Lung (tissue), 12 donors: ENCODE results near the gene ZNF488. TPM values are rescaled to one million over a fixed set of nuclear protein-coding genes. Genes with fewer than 3 reads are reported as not detected.

Experiments
- ATAC-seq: fragments of 200-7000 bp; cut with Tn5 transposase; one replicate; pipeline ENCODE4 v1.9.1; 2020; ENCODE audit warnings: moderate number of reproducible peaks; ENCODE audit not compliant: insufficient read depth, low FRiP score
- DNase-seq, 3 donors: peaks; one replicate each; pipeline ENCODE4 v3.0.0-alpha.2; 2013 to 2017
- H3K27ac ChIP-seq, 2 donors: one replicate each; pipeline ENCODE4 v1.5.1; 2013; ENCODE audit warnings: mild to moderate bottlenecking in 2 of 2, moderate library complexity in 2 of 2, control low read depth in 1 of 2, inconsistent platforms in 1 of 2, low read depth in 1 of 2, low read length in 1 of 2
- H3K27me3 ChIP-seq, 3 donors: one replicate each; pipeline ENCODE4 v1.5.1; 2013; ENCODE audit warnings: low read length in 2 of 3; ENCODE audit not compliant: control insufficient read depth in 3 of 3, insufficient read depth in 3 of 3
- H3K36me3 ChIP-seq, 4 donors: one replicate each; pipeline ENCODE4 v1.5.1; 2013; ENCODE audit warnings: low read length in 4 of 4, mild to moderate bottlenecking in 1 of 4, moderate library complexity in 1 of 4; ENCODE audit not compliant: control insufficient read depth in 4 of 4, insufficient read depth in 4 of 4
- H3K4me1 ChIP-seq, 5 donors: one replicate each; pipeline ENCODE4 v1.5.1; 2013; ENCODE audit warnings: low read length in 5 of 5, mild to moderate bottlenecking in 2 of 5, moderate library complexity in 1 of 5; ENCODE audit not compliant: control insufficient read depth in 5 of 5, insufficient read depth in 5 of 5
- H3K4me3 ChIP-seq: one replicate; pipeline ENCODE4 v1.5.1; 2013; ENCODE audit warnings: mild to moderate bottlenecking, control low read depth, moderate library complexity
- H3K9ac ChIP-seq, 2 donors: one replicate each; pipeline ENCODE4 v1.5.1; 2013; ENCODE audit warnings: low read length in 2 of 2, control low read depth in 1 of 2; ENCODE audit not compliant: insufficient read depth in 1 of 2
- H3K9me3 ChIP-seq, 4 donors: one replicate each; pipeline ENCODE4 v1.5.1; 2013; ENCODE audit warnings: low read length in 3 of 4, mild to moderate bottlenecking in 1 of 4, moderate library complexity in 1 of 4; ENCODE audit not compliant: control insufficient read depth in 4 of 4, insufficient read depth in 3 of 4
- WGBS, 2 donors: extraction: QIAGEN DNeasy Blood & Tissue Kit; methylation state at CpG; one replicate each; pipeline ENCODE4 v1.1.7; 2013; 5-methylcytosine and 5-hydroxymethylcytosine counted together
- polyA plus RNA-seq, 2 donors: library from polyadenylated mRNA; stranded (reverse); fragments of 200-250 nt; gene quantifications; one replicate each; pipeline ENCODE4 v1.2.1, GENCODE V29; 2013
- total RNA-seq, 2 donors: library from RNA; depleted of rRNA in 1 of 2; stranded (reverse); fragments of >200 nt in 1 of 2; gene quantifications; one replicate each; pipeline ENCODE4 v1.2.1, GENCODE V29; 2014 to 2021
- TF ChIP-seq, protein P1 (sequence below): IDR thresholded peaks from 2 replicates; pipeline ENCODE4 v1.5.1; 2012; ENCODE audit warnings: mild to moderate bottlenecking; ENCODE audit errors: control extremely low read depth, extremely low read depth
- donor health status: control.
- donor health status: control.
- donor health status: Bipolar disorder and iron deficiency.
- donor health status: healthy.
- donor health status: DM: yes; HTN: yes; CAD: no.

The ZNF488 gene
- total and polyA plus RNA-seq, 4 donors: 0.15 to 0.64 (median 0.42) TPM

DNA sequence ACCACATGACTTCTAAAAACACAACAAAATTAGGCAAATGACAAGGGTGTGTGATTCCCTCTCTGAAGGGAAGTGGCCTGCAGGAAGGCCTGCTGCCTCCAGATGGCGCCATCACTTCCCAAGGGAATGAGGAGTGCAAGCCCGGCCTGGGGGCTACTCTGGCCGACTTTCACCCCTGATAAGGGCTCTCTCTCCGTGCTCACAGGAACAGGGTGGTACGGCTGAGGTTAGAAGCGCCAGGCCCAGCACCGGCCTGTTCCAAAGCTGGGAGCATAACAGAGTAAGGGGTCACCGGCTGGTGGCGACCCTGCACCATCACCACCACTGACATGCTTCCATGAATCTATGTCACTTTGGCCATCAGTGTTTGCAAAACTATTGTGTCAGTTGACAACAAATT is 22.8 kb downstream of the ZNF488 start:
- 58 to 60% methylated on average over 9 of the region's 9 CpGs for WGBS, 2 donors
- TF ChIP-seq, protein P1, sequence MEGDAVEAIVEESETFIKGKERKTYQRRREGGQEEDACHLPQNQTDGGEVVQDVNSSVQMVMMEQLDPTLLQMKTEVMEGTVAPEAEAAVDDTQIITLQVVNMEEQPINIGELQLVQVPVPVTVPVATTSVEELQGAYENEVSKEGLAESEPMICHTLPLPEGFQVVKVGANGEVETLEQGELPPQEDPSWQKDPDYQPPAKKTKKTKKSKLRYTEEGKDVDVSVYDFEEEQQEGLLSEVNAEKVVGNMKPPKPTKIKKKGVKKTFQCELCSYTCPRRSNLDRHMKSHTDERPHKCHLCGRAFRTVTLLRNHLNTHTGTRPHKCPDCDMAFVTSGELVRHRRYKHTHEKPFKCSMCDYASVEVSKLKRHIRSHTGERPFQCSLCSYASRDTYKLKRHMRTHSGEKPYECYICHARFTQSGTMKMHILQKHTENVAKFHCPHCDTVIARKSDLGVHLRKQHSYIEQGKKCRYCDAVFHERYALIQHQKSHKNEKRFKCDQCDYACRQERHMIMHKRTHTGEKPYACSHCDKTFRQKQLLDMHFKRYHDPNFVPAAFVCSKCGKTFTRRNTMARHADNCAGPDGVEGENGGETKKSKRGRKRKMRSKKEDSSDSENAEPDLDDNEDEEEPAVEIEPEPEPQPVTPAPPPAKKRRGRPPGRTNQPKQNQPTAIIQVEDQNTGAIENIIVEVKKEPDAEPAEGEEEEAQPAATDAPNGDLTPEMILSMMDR: no peak
- Histone ChIP-seq H3K27ac (no peak overlapping the region), H3K9me3 (no peaks in the 10 kb centered on the region), H3K27me3 (no peaks in the 10 kb centered on the region), H3K36me3 (no peaks in the 10 kb centered on the region), H3K4me1 (no peaks in the 10 kb centered on the region), H3K9ac (no peak overlapping the region), H3K4me3 (no peak overlapping the region)
- peak; percentile 54 for ATAC-seq
- peak in 2 of 3 donors; percentile 44 to 45 for DNase-seq

DNA sequence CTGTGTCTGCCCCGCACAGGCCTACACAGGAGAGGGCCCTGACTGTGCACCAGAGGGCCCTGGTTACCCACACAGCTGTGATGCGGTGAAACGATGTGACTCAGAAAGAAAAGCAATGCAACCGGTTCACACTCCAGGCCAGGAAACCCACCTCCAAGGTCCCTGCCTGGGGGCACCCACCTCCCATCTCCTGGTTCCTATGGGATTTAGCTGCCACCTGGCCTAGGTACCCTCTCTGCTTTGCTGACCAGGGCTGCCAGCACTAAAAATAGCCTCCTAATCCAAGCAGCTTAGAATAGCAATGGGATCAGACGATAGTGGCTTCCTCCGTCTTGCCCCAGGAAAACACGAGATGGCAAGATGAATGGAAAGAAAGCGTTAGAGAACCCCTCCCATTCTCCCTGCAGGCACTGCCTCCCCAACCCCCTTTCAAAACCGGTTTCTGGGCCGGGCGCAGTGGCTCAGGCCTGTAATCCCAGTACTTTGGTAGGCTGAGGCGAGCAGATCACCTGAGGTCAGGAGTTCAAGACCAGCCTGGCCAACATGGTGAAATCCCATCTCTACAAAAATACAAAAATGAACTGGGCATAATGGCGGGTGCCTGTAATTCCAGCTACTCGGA is 23.6 kb downstream of the ZNF488 start:
- no peak overlapping the region for H3K9ac ChIP-seq
- H3K4me3 ChIP-seq: no peak overlapping the region
- no peaks in the 10 kb centered on the region for H3K36me3 ChIP-seq
- WGBS, 2 donors: 77 to 86% methylated on average over 13 to 14 of the region's 14 CpGs
- H3K27ac ChIP-seq: no peak overlapping the region
- DNase-seq: no peak
- H3K27me3 ChIP-seq: no peaks in the 10 kb centered on the region
- TF ChIP-seq, protein P1: no peak
- no peak for ATAC-seq
- no peaks in the 10 kb centered on the region for H3K9me3 ChIP-seq
- H3K4me1 ChIP-seq: no peaks in the 10 kb centered on the region

DNA sequence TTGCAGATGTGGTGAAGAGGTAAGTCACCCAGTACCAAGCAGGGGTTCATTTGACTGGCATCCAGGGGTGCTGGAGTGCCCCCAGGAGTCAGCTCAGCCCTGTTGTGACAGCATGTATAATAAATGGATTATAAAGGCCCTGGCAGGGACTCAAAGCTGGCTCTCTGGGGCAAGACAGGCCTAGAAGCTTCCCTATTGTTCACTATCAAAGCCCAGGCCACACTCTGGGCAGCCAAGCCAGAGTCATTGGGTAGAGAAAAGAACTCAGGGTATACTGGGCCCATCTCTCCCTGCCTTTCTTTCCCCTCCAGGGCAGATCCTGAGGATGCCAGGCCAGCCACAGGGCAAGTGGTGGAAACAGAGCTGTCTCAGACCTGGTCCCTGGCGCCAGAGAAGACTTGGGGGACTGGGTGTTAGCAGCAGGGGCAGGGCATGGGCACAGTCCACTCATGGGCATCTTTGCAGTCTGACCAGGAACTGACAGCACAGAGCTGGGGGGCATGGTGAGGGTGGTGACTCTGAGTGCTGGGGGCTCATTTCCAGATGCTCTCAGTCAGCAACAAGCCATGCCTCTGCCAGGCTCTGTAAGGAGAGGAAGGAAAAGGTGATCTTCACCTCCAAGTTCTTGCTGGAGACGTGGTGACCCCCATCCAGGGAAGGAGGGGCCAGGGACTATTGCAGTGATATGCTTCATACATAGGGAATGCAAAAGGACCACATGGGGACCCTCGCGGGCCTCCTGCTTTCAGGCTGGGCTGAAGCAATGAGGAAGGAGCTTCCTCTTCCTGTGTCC is 24.3 kb downstream of the ZNF488 start:
- no peaks in the 10 kb centered on the region for H3K27me3 ChIP-seq
- no peak overlapping the region for H3K9ac ChIP-seq
- no peak overlapping the region for H3K27ac ChIP-seq
- H3K9me3 ChIP-seq: no peaks in the 10 kb centered on the region
- WGBS, 2 donors: 52 to 71% methylated on average over 4 of the region's 4 CpGs
- H3K4me1 ChIP-seq: no peaks in the 10 kb centered on the region
- H3K4me3 ChIP-seq: no peak overlapping the region
- ATAC-seq (no peak), DNase-seq (peak in 1 of 3 donors; percentile 2)
- TF ChIP-seq, protein P1: no peak
- H3K36me3 ChIP-seq: no peaks in the 10 kb centered on the region
